SK-N-SH treated with all-trans-retinoic acid at 6 μM for 48 hours (cell line): ENCODE measurements around the gene ACTR2.

Experiments used
- ATAC-seq: fragments of 200-7000 bp; cut with Tn5 transposase; 3 replicates; pipeline ENCODE4 v1.9.1; 2020; ENCODE audit warnings: mild to moderate bottlenecking, moderate library complexity
- ARNTL ChIP-seq: fragments of 450-650 bp; formaldehyde crosslinking; IDR thresholded peaks from 2 replicates; pipeline ENCODE4 v1.5.0; 2020; ENCODE audit warnings: low read depth, mild to moderate bottlenecking, moderate library complexity, borderline replicate concordance
- BACH2 ChIP-seq: fragments of 250-450 bp; sonication (Bioruptor Pico); IDR thresholded peaks from 2 replicates; pipeline ENCODE4 v1.9.0; 2021; ENCODE audit warnings: mild to moderate bottlenecking, borderline replicate concordance
- CSDC2 ChIP-seq: fragments of 250-450 bp; sonication (Bioruptor Pico); IDR thresholded peaks from 2 replicates; pipeline ENCODE4 v1.5.0; 2020; ENCODE audit warnings: mild to moderate bottlenecking, moderate library complexity
- ESRRG ChIP-seq: fragments of 250-450 bp; sonication (Bioruptor Pico); IDR thresholded peaks from 2 replicates; pipeline ENCODE4 v1.6.1; 2021; ENCODE audit warnings: mild to moderate bottlenecking
- GLIS3 ChIP-seq: fragments of 250-450 bp; sonication (Bioruptor Pico); IDR thresholded peaks from 2 replicates; pipeline ENCODE4 v1.5.0; 2020; ENCODE audit warnings: mild to moderate bottlenecking, moderate library complexity
- ISL1 ChIP-seq: fragments of 250-450 bp; sonication (Bioruptor Pico); IDR thresholded peaks from 2 replicates; pipeline ENCODE4 v2.1.2; 2022; ENCODE audit warnings: mild to moderate bottlenecking, moderate library complexity
- OSR1 ChIP-seq: fragments of 250-450 bp; sonication (Bioruptor Pico); IDR thresholded peaks from 2 replicates; pipeline ENCODE4 v1.8.0; 2022; ENCODE audit warnings: moderate library complexity, mild to moderate bottlenecking, inconsistent platforms
- PPARA ChIP-seq: fragments of 250-450 bp; sonication (Bioruptor Pico); IDR thresholded peaks from 2 replicates; pipeline ENCODE4 v1.5.0; 2020; ENCODE audit warnings: mild to moderate bottlenecking, borderline replicate concordance
- RARB ChIP-seq: fragments of 250-450 bp; sonication (Bioruptor Pico); IDR thresholded peaks from 2 replicates; pipeline ENCODE4 v1.8.0; 2021; ENCODE audit warnings: mild to moderate bottlenecking, moderate library complexity
- SNAI2 ChIP-seq: fragments of 250-450 bp; sonication (Bioruptor Pico); IDR thresholded peaks from 2 replicates; pipeline ENCODE4 v1.5.0; 2020; ENCODE audit warnings: mild to moderate bottlenecking, moderate library complexity
- TCF4 ChIP-seq: fragments of 250-450 bp; sonication (Bioruptor Pico); IDR thresholded peaks from 2 replicates; pipeline ENCODE4 v1.8.0; 2021; ENCODE audit warnings: mild to moderate bottlenecking, moderate library complexity, borderline replicate concordance
- TOX ChIP-seq: fragments of 250-450 bp; sonication (Bioruptor Pico); IDR thresholded peaks from 2 replicates; pipeline ENCODE4 v1.8.0; 2021; ENCODE audit warnings: mild to moderate bottlenecking, moderate library complexity, borderline replicate concordance
- ZC3H10 ChIP-seq: fragments of 250-450 bp; sonication (Bioruptor Pico); IDR thresholded peaks from 2 replicates; pipeline ENCODE4 v1.5.1; 2021; ENCODE audit warnings: mild to moderate bottlenecking, moderate library complexity
- ZFP3 ChIP-seq: fragments of 250-450 bp; sonication (Bioruptor Pico); IDR thresholded peaks from 2 replicates; pipeline ENCODE4 v1.5.0; 2020; ENCODE audit warnings: mild to moderate bottlenecking, moderate library complexity
- ZFP30 ChIP-seq: fragments of 450-650 bp; formaldehyde crosslinking; IDR thresholded peaks from 2 replicates; pipeline ENCODE4 v1.5.0; 2022; ENCODE audit warnings: mild to moderate bottlenecking, moderate library complexity
- ZNF565 ChIP-seq: fragments of 450-650 bp; formaldehyde crosslinking; conservative IDR thresholded peaks from 2 replicates; pipeline ENCODE4 v1.5.0; 2020; ENCODE audit warnings: low read depth, mild to moderate bottlenecking, moderate library complexity
- ZNF70 ChIP-seq: fragments of 450-650 bp; formaldehyde crosslinking; IDR thresholded peaks from 2 replicates; pipeline ENCODE4 v1.5.0; 2020; ENCODE audit warnings: mild to moderate bottlenecking, moderate library complexity
- ZNF8 ChIP-seq: fragments of 450-650 bp; formaldehyde crosslinking; IDR thresholded peaks from 2 replicates; pipeline ENCODE4 v1.5.0; 2020; ENCODE audit warnings: mild to moderate bottlenecking, moderate library complexity
- TF ChIP-seq, protein P1 (sequence below): fragments of 250-450 bp; sonication (Bioruptor Pico); IDR thresholded peaks from 2 replicates; pipeline ENCODE4 v1.5.1; 2020; ENCODE audit warnings: low read depth, mild to moderate bottlenecking, moderate library complexity
- TF ChIP-seq, protein P2 (sequence below): fragments of 250-450 bp; sonication (Bioruptor Pico); IDR thresholded peaks from 2 replicates; pipeline ENCODE4 v1.8.0; 2020; ENCODE audit warnings: mild to moderate bottlenecking, moderate library complexity, borderline replicate concordance
- TF ChIP-seq, protein P3 (sequence below): fragments of 250-450 bp; sonication (Bioruptor Pico); IDR thresholded peaks from 2 replicates; pipeline ENCODE4 v1.5.1; 2021; ENCODE audit warnings: mild to moderate bottlenecking, moderate library complexity
- TF ChIP-seq, protein P4 (sequence below): fragments of 250-450 bp; sonication (Bioruptor Pico); IDR thresholded peaks from 2 replicates; pipeline ENCODE4 v1.8.0; 2021; ENCODE audit warnings: low read depth, mild to moderate bottlenecking, moderate library complexity, borderline replicate concordance
- TF ChIP-seq, protein P5 (sequence below): fragments of 250-450 bp; sonication (Bioruptor Pico); IDR thresholded peaks from 2 replicates; pipeline ENCODE4 v1.5.0; 2020; ENCODE audit warnings: mild to moderate bottlenecking, moderate library complexity

Gene ACTR2

DNA sequence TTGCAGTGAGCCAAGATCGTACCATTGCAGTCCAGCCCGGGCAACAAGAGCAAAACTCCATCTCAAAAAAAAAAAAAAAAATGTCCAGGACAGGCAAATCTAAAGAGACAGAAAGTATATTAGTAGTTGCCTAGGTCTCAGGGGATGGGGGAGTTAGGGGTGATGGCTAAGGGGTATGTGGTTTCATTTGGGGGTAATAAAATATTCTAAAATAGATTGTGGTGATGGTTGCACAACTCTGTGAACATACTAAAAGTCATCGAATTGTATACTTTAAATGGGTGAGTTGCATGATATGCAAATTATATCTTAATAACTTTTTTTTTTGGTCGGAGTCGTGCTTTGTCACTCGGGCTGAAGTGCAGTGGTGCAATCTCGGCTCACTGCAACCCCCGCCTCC, 34.2 kb upstream of the ACTR2 start (continued):
- TF ChIP-seq ZNF565 (CRISPR knock-in tag) (no peak), ISL1 (CRISPR knock-in tag) (no peak), BACH2 (CRISPR knock-in tag) (no peak)

DNA sequence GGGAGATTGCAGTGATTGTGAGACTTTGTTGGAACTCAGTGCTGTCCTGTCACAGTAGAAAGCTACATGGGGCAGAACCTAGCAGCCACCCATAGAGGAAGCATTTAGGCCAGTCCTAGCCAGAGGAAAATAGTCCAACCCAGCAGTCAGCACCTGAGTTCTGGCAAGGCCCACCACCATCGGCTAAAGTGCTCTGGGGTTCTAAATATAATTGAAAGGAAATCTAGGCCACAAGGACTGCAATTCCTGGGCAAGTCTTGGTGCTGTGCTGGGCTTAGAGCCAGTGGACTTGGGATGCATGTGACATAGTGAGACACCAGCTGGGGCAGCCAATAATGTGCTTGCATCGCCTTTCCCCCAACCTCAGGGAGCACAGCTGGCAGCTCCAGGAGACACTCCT, 28.9 kb upstream of the ACTR2 start:
- no peak for ATAC-seq
- TF ChIP-seq ARNTL (CRISPR knock-in tag) (no peak), TOX (no peak), ESRRG (CRISPR knock-in tag) (no peak), OSR1 (CRISPR knock-in tag) (no peak), BACH2 (CRISPR knock-in tag) (no peak), PPARA (CRISPR knock-in tag) (no peak), ZNF565 (CRISPR knock-in tag) (no peak), ZFP3 (CRISPR knock-in tag) (no peak), ZC3H10 (CRISPR knock-in tag) (no peak), ZNF70 (CRISPR knock-in tag) (no peak), ZFP30 (CRISPR knock-in tag) (no peak), RARB (CRISPR knock-in tag) (no peak), GLIS3 (no peak), SNAI2 (CRISPR knock-in tag) (no peak), TCF4 (no peak)
- TF ChIP-seq, protein P1, sequence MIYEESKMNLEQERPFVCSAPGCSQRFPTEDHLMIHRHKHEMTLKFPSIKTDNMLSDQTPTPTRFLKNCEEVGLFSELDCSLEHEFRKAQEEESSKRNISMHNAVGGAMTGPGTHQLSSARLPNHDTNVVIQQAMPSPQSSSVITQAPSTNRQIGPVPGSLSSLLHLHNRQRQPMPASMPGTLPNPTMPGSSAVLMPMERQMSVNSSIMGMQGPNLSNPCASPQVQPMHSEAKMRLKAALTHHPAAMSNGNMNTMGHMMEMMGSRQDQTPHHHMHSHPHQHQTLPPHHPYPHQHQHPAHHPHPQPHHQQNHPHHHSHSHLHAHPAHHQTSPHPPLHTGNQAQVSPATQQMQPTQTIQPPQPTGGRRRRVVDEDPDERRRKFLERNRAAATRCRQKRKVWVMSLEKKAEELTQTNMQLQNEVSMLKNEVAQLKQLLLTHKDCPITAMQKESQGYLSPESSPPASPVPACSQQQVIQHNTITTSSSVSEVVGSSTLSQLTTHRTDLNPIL: no peak
- TF ChIP-seq, protein P2, sequence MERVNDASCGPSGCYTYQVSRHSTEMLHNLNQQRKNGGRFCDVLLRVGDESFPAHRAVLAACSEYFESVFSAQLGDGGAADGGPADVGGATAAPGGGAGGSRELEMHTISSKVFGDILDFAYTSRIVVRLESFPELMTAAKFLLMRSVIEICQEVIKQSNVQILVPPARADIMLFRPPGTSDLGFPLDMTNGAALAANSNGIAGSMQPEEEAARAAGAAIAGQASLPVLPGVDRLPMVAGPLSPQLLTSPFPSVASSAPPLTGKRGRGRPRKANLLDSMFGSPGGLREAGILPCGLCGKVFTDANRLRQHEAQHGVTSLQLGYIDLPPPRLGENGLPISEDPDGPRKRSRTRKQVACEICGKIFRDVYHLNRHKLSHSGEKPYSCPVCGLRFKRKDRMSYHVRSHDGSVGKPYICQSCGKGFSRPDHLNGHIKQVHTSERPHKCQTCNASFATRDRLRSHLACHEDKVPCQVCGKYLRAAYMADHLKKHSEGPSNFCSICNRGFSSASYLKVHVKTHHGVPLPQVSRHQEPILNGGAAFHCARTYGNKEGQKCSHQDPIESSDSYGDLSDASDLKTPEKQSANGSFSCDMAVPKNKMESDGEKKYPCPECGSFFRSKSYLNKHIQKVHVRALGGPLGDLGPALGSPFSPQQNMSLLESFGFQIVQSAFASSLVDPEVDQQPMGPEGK (CRISPR knock-in tag): no peak
- TF ChIP-seq, protein P3, sequence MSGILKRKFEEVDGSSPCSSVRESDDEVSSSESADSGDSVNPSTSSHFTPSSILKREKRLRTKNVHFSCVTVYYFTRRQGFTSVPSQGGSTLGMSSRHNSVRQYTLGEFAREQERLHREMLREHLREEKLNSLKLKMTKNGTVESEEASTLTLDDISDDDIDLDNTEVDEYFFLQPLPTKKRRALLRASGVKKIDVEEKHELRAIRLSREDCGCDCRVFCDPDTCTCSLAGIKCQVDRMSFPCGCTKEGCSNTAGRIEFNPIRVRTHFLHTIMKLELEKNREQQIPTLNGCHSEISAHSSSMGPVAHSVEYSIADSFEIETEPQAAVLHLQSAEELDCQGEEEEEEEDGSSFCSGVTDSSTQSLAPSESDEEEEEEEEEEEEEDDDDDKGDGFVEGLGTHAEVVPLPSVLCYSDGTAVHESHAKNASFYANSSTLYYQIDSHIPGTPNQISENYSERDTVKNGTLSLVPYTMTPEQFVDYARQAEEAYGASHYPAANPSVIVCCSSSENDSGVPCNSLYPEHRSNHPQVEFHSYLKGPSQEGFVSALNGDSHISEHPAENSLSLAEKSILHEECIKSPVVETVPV (CRISPR knock-in tag): no peak
- TF ChIP-seq, protein P4, sequence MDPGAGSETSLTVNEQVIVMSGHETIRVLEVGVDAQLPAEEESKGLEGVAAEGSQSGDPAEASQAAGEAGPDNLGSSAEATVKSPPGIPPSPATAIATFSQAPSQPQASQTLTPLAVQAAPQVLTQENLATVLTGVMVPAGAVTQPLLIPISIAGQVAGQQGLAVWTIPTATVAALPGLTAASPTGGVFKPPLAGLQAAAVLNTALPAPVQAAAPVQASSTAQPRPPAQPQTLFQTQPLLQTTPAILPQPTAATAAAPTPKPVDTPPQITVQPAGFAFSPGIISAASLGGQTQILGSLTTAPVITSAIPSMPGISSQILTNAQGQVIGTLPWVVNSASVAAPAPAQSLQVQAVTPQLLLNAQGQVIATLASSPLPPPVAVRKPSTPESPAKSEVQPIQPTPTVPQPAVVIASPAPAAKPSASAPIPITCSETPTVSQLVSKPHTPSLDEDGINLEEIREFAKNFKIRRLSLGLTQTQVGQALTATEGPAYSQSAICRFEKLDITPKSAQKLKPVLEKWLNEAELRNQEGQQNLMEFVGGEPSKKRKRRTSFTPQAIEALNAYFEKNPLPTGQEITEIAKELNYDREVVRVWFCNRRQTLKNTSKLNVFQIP (CRISPR knock-in tag): no peak
- TF ChIP-seq, protein P5, sequence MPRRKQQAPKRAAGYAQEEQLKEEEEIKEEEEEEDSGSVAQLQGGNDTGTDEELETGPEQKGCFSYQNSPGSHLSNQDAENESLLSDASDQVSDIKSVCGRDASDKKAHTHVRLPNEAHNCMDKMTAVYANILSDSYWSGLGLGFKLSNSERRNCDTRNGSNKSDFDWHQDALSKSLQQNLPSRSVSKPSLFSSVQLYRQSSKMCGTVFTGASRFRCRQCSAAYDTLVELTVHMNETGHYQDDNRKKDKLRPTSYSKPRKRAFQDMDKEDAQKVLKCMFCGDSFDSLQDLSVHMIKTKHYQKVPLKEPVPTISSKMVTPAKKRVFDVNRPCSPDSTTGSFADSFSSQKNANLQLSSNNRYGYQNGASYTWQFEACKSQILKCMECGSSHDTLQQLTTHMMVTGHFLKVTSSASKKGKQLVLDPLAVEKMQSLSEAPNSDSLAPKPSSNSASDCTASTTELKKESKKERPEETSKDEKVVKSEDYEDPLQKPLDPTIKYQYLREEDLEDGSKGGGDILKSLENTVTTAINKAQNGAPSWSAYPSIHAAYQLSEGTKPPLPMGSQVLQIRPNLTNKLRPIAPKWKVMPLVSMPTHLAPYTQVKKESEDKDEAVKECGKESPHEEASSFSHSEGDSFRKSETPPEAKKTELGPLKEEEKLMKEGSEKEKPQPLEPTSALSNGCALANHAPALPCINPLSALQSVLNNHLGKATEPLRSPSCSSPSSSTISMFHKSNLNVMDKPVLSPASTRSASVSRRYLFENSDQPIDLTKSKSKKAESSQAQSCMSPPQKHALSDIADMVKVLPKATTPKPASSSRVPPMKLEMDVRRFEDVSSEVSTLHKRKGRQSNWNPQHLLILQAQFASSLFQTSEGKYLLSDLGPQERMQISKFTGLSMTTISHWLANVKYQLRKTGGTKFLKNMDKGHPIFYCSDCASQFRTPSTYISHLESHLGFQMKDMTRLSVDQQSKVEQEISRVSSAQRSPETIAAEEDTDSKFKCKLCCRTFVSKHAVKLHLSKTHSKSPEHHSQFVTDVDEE (CRISPR knock-in tag): no peak

DNA sequence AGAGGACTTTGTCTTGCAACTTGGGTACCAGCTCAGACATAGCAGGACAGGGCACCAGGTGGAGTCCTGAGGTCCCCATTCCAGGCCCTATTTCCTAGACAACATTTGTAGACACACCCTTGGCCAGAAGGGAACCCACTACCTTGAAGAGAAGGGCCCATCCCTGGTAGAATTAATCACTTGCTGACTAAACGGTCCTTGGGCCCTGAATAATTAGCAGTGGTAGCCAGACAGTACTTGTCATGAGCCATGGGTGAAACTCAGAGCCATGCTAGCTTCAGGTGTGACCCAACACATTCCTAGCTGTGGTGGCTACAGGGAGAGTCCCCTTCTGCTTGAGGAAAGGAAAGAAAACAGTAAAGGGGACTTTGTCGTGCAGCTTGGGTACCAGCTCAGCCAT, 28.5 kb upstream of the ACTR2 start:
- ATAC-seq: no peak
- no peak for TF ChIP-seq ESRRG (CRISPR knock-in tag)
- TF ChIP-seq OSR1 (CRISPR knock-in tag): no peak
- TF ChIP-seq ZNF565 (CRISPR knock-in tag): no peak
- no peak for TF ChIP-seq ZC3H10 (CRISPR knock-in tag)
- no peak for TF ChIP-seq SNAI2 (CRISPR knock-in tag)
- TF ChIP-seq ZNF8 (CRISPR knock-in tag): no peak
- TF ChIP-seq, protein P4 (CRISPR knock-in tag): no peak
- no peak for TF ChIP-seq TCF4
- TF ChIP-seq BACH2 (CRISPR knock-in tag): no peak
- no peak for TF ChIP-seq TOX
- TF ChIP-seq, protein P3 (CRISPR knock-in tag): no peak
- TF ChIP-seq RARB (CRISPR knock-in tag): no peak
- TF ChIP-seq CSDC2 (CRISPR knock-in tag): no peak
- TF ChIP-seq, protein P1: no peak
